HG03442 (cell line): ENCODE measurements around the gene PFKFB2.

Experiments
- ATAC-seq: cut with Tn5 transposase; IDR thresholded peaks from one replicate; pipeline ENCODE4 v1.9.1; 2021; ENCODE audit warnings: mild to moderate bottlenecking, moderate library complexity; ENCODE audit not compliant: unreplicated experiment

Gene PFKFB2

DNA sequence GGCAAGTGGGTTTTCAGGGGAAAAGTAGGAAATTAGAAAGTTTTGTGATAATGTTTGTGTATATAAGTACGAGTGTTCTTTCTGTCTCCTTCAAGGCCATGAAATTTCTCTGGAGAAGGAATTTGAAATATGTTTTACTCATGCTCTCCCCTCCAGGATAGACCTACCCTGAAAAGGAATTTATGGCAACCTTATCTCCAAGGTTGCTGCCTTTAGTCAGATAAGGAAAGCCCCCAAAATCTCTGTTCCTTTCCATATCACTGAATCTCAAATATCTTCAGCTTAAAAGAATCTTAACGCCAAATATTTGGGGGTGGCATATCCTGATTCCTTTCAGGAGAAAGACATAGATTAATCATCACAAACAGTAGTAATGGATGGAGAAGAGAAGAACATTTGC is 35.1 kb downstream of the PFKFB2 start:
- ATAC-seq: no peak

DNA sequence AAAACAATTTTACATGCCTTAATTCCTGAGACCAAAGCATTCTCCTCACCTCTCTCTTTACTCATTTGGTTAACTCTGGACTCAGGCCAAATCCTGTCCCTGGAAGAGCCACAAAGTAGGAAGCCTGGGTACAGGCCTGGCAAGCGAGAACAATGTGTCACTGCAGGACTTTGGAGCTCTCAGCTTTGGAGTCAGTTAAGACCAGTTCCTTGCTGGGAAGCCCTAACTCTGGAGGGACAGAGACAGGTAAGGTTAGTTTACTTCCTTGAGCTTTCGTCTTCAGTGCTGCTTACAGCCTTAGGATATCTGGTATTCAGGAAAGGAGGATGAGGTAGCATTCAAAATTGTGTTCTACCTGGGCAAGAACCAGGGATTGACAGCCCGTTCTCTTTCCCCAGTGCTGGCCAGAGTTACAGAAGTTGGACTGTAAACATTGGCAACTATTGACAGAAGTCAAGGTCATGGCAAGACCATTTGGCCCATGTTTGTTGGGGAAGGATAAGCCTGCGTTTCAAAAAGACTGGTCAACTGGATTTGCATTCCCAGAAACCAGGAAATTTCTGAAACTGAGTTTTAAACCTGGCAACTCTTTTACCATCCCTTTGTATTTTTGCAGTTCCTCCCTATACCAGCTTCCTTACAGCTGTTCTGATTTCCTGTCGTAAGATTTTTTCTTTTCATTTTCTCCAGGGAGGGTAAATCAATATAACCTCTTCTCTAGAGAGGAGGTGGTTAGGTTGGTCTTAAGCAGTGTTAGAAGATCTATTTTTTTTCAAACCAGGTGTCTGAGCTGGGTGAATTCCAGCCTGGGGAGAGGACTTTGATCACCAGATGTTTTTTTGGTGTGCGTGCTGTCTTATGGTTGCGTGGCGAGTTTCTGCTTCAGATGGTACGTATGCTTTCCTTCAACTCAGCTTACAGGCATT is 35.9 kb downstream of the PFKFB2 start, which contains the start of gene C4BPB:
TSS of gene C4BPB (plus strand) at position 160 of the 926 bp plus-strand sequence. CDS start at position 832, 672 bp downstream.
- no peak for ATAC-seq

DNA sequence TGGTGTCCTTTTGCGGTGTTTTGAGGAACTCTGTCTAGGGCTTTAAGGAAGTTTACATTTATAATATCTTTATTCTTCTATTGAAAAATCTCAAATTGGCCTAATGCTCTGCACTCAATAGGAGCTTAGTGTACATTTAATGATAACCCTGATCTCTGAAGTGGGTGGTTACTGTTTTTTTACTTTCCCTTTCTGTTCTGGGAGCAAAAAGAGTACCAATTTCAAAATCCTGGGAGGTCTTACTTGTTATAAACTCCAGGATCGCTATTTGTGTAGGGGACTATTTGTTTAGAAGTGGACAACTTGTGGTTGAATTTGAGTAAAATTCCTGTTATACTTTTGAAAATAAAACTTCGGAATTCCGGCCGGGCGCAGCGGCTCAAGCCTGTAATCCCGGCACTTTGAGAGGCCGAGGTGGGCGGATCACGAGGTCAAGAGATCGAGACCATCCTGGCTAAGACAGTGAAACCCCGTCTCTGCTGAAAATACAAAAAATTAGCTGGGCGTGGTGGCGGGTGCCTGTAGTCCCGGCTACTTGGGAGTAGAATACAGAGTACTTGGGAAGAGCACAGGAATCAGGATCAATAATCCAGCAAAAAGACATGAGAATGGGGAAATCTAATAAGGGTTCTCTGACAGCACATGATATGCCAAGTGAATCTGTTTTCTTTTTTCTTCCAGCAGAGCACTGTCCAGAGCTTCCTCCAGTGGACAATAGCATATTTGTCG is 36.7 kb downstream of the PFKFB2 start:
- ATAC-seq: no peak

DNA sequence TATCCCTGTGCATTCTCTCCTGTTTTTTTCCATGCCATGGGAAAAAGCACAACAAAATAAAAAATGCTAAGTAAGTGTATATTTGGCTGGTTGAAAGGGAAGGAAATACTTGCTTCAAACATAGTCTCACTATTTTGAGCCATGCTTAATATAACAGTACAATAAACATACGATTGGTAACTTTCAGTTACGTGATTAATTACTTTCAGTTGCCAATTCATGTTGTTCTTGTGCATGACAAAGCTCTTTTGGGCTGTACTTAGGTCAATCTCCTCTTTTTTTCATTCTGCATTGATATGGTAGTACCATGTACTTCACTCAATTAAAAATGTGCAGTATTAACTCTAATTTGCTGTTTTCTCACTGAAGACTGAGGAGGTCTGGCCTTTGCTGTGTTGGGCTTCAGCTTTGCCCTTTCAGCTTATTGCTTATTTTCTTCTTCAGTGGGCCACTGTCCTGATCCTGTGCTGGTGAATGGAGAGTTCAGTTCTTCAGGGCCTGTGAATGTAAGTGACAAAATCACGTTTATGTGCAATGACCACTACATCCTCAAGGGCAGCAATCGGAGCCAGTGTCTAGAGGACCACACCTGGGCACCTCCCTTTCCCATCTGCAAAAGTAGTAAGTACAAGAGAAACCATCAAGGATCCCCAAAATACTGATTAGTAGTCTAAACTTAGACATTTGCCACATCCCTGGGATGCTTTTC is 38.3 kb downstream of the PFKFB2 start:
- ATAC-seq: no peak

DNA sequence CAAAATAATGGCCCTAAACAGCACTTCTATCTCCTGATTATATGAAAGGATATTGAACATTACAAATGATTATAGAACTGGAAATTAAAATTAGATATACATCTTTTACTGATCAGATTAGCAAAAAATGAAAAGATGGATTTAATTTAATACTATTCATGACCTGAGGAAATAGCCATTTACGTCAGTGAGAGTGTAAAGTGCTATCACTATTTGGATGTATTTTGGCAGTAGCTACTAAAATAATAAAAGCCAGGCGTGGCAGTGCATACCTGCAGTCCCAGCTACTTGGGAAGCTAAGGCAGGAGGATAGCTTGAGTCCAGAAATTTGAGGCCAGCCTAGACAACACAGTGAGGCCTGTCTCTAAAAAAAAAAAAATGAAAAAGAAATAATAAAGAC is 40.9 kb downstream of the PFKFB2 start:
- no peak for ATAC-seq

DNA sequence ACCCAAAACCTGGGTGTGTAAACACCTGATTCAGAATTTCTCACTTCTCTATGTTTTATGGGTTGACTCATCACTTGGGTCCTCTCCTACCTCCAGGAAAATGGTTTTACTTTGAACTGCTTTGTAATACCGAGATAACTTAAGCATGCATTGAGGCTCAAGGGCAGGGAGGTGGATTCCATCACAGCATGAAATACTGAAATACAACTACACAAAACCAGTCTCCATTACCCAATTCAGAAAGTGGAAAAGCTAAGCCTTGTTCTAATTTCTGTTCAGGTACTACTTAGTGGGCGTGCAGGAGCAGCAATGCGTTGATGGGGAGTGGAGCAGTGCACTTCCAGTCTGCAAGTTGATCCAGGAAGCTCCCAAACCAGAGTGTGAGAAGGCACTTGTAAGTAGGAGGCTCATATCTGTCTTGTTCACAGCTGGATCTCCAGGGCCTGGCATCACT is 44.8 kb downstream of the PFKFB2 start:
- ATAC-seq: peak; percentile 91

DNA sequence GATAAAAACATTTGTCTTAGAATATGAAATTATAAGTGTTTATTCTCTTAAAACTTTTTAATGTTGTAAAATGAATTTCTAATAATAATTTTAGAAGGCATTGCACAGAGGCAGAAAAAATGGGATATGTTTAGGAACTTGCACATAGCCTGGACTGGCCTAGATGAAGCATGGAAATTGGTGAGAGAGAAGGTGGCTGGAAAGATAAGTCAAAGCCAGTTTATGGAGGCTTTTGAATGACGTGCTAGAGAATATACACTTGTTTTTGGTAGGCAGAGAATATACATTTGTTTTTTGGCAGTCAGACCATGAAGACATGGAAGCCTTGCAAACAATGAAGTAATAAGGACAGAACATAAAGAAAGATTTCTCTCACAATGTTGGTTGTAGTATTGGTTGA is 48.6 kb downstream of the PFKFB2 start:
- no peak for ATAC-seq

DNA sequence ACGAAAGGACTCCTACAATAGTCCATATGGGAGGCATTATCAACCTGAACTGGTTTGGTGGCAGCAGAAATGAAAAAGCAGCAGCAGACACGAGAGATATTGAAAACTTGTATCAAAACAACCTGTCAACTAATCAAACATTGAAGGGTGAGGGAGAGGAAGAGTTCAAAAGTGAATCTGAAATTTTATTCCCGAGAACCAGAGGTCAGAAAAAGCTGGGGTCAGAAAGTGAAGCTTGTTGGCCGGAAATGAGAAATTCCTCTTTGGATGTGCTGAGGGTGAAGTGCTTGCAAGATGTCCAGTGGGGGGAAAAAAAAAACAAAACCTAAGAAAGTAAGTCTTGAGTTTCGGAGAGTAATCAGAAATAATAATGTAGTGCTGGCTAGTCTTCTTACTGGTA is 49.1 kb downstream of the PFKFB2 start:
- no peak for ATAC-seq

DNA sequence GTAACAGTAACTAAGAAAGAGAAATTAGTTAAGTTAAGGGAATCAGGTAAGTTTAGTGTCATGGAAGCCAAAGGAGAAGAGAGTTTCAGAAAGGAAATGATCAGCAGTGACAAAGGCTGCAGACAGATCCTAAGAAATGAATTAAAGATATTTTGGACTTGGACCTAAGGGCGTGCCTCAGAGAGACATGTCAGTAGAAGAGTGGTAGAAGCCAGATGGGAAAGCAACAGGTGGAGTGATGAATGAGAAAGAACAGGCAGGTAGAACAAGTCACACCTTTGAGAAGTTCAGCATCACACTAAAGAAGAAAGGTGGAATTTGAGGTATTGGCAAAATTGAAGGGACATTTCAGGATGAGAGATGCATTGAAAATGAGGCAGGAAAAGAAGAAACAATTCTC is 49.6 kb downstream of the PFKFB2 start:
- no peak for ATAC-seq

DNA sequence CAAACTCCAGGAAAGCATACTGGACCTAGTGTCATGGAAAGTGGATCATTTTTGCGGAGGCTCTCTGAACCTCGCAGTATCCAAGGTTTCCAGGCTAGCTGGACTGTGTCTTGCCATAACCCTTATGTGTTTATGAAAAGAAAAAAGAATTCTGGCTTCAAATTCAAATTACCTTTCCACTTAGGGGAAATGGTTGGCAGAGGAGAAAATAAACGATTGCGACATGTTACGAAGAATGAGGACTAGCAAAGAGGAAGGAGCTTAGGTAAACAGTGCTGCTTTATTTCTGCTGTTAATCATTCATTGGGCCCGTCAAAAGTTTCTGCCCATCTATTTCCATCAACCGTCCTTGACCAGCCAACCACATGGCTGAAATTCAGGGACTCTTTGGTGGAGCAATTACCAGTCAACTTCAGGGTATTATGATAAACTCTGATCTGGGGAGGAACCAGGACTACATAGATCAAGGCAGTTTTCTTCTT is 50.9 kb downstream of the PFKFB2 start, which contains the start of gene C4BPA:
TSS of gene C4BPA (plus strand) at position 342 of the 482 bp plus-strand sequence. CDS start 8,793 bp downstream, outside the sequence.
- no peak for ATAC-seq

DNA sequence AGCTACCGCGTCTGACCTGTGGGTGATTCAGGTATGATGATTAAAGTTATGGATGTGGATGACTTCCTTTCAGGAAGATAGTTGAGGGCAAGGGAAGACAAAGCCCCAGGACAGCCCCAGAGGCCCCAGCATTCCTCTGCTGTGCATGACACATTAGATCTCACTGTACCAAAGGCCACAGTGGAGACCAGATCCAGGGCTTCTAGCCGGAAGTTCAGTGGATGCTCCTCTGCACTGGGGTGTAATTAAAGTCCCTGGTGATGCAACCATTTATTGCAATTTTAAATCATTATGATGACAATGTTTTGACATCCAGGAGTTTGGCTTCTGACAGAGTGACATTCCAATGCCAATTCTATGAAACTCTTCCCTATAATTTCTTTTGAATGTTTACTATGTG is 55.9 kb downstream of the PFKFB2 start:
- ATAC-seq: no peak

DNA sequence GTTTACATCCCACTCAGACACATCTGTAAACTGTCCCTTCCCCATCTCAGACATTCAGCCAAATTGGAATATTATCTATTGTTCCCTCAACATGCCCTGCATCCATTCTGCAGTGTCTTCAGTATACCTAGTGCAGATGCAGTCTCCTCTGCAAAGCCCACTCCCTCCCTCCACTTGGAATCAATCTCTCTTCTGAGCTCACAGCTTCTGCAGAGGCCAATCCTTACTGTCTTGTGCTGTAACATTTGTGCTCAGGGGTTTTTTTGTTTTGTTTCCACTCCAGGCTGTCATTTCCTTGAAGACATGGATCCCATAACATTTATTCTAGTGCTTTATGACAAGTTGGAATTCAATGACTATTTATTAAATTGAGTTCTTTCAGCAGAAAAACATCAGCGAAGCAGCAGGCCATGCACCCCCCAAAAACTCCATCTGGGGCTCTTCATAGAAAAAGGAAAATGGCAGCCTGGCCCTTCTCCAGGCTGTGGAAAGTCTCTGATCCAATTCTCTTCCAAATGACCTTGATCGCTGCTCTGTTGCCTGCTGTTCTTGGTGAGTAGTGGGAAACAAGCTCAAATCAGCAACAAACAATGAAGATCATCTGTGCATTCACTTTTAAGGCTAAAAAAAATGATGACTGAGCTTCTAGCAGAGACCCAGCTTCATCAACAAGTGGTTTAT is 59.7 kb downstream of the PFKFB2 start:
- no peak for ATAC-seq

DNA sequence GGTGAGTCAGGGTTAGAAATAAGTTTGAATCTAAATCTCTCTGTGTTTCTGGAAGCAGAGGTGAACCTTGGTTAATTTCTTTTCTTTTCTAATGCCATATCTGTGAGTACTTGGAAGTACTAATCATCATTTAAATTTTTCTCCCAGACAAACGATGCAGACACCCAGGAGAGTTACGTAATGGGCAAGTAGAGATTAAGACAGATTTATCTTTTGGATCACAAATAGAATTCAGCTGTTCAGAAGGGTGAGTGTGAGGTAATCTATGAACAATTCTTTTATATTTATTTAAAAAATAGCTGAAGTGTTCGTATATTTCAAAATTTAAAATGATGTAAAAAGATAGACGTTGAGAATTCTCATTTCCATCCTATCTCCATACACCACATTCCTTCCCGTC is 62.2 kb downstream of the PFKFB2 start:
- no peak for ATAC-seq

DNA sequence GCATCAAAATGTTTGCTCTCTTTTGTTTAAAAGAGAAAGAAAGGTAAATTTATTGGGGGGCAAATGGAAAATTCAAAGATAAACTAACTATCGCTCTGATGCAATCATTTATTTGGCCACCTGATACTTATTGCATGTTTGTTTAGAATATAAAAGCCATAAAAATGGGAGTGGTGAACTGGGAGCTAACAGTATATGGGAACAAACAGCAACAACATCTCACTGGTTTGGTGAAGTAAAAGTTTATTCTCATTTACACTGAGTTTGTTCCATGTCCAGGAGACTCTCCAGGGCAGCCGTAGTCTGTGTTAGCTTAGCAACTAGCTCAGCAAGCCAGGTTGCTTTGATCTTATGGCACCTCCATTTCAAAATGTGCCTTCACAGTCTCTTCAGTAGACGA is 71.3 kb downstream of the PFKFB2 start:
- ATAC-seq: no peak

DNA sequence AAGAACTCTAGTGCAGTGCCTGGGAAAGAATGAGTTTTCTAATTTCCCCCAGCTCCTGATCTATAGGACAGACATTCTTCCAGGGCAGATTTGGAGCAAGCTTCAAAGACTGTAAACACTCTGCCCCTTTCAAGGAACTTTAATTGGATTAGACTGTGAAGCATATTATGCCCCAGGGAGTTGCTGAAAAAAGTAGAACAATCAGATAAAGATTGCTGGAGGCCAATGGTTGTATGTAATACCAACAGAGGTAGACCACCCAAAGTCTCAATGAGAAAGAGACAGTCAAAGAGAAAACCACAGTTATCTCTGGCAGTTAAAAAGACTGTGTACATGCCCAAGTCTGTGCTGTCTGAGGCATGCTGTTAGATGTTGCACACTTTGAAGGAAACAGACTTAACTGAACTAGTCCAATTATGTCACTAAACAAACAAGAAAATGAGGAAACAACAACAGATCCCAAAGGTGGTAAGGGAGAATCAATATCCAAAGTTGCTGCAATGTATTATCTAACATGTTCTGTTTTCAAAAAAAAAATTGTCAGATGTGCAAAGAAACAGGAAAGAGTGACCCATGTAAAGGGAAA is 75.4 kb downstream of the PFKFB2 start:
- no peak for ATAC-seq

DNA sequence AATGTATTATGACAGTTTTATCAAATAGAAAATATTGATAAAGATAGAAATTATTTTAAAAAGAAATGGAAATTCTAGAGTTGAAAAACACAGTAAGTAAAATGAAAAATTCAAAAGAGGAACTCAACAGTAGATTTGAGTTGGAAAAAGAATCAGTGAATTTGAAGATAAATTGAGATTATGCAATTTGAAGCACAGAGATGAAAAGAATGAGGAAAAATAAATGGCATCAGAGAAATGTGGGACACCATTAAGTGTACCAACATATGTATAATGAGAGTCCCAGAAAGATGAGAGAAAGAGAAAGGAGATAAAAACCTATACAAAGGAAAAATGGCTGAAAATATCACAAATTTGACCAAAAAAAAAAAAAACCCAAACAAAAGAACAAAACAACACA is 76.0 kb downstream of the PFKFB2 start:
- no peak for ATAC-seq
